Lung (tissue), 12 donors: Measurements from ENCODE around the gene NFATC1. TPM values are rescaled to one million over a fixed set of nuclear protein-coding genes. Genes with fewer than 3 reads are reported as not detected.

Experiments used
- ATAC-seq: fragments of 200-7000 bp; cut with Tn5 transposase; one replicate; pipeline ENCODE4 v1.9.1; 2020; ENCODE audit warnings: moderate number of reproducible peaks; ENCODE audit not compliant: insufficient read depth, low FRiP score
- DNase-seq, 3 donors: peaks; one replicate each; pipeline ENCODE4 v3.0.0-alpha.2; 2013 to 2017
- H3K27ac ChIP-seq, 2 donors: one replicate each; pipeline ENCODE4 v1.5.1; 2013; ENCODE audit warnings: mild to moderate bottlenecking in 2 of 2, moderate library complexity in 2 of 2, control low read depth in 1 of 2, inconsistent platforms in 1 of 2, low read depth in 1 of 2, low read length in 1 of 2
- H3K27me3 ChIP-seq, 3 donors: one replicate each; pipeline ENCODE4 v1.5.1; 2013; ENCODE audit warnings: low read length in 2 of 3; ENCODE audit not compliant: control insufficient read depth in 3 of 3, insufficient read depth in 3 of 3
- H3K36me3 ChIP-seq, 4 donors: one replicate each; pipeline ENCODE4 v1.5.1; 2013; ENCODE audit warnings: low read length in 4 of 4, mild to moderate bottlenecking in 1 of 4, moderate library complexity in 1 of 4; ENCODE audit not compliant: control insufficient read depth in 4 of 4, insufficient read depth in 4 of 4
- H3K4me1 ChIP-seq, 5 donors: one replicate each; pipeline ENCODE4 v1.5.1; 2013; ENCODE audit warnings: low read length in 5 of 5, mild to moderate bottlenecking in 2 of 5, moderate library complexity in 1 of 5; ENCODE audit not compliant: control insufficient read depth in 5 of 5, insufficient read depth in 5 of 5
- H3K4me3 ChIP-seq: one replicate; pipeline ENCODE4 v1.5.1; 2013; ENCODE audit warnings: mild to moderate bottlenecking, control low read depth, moderate library complexity
- H3K9ac ChIP-seq, 2 donors: one replicate each; pipeline ENCODE4 v1.5.1; 2013; ENCODE audit warnings: low read length in 2 of 2, control low read depth in 1 of 2; ENCODE audit not compliant: insufficient read depth in 1 of 2
- H3K9me3 ChIP-seq, 4 donors: one replicate each; pipeline ENCODE4 v1.5.1; 2013; ENCODE audit warnings: low read length in 3 of 4, mild to moderate bottlenecking in 1 of 4, moderate library complexity in 1 of 4; ENCODE audit not compliant: control insufficient read depth in 4 of 4, insufficient read depth in 3 of 4
- CTCF ChIP-seq: IDR thresholded peaks from 2 replicates; pipeline ENCODE4 v1.5.1; 2012; ENCODE audit warnings: mild to moderate bottlenecking; ENCODE audit errors: control extremely low read depth, extremely low read depth
- WGBS, 2 donors: extraction: QIAGEN DNeasy Blood & Tissue Kit; methylation state at CpG; one replicate each; pipeline ENCODE4 v1.1.7; 2013; 5-methylcytosine and 5-hydroxymethylcytosine counted together
- polyA plus RNA-seq, 2 donors: library from polyadenylated mRNA; stranded (reverse); fragments of 200-250 nt; gene quantifications; one replicate each; pipeline ENCODE4 v1.2.1, GENCODE V29; 2013
- total RNA-seq, 2 donors: library from RNA; depleted of rRNA in 1 of 2; stranded (reverse); fragments of >200 nt in 1 of 2; gene quantifications; one replicate each; pipeline ENCODE4 v1.2.1, GENCODE V29; 2014 to 2021
- donor health status: control.
- donor health status: control.
- donor health status: Bipolar disorder and iron deficiency.
- donor health status: healthy.
- donor health status: DM: yes; HTN: yes; CAD: no.

The NFATC1 gene
- total and polyA plus RNA-seq, 4 donors = 8.6 to 25.5 (median 12.9) TPM

- Histone ChIP-seq H3K27me3 (no peaks in the 10 kb centered on the region), H3K4me3 (no peak overlapping the region), H3K36me3 (peaks cover 0 to 10% (median 0%) of the 10 kb centered on the region in 4 donors), H3K4me1 (peaks cover 0 to 7% (median 0%) of the 10 kb centered on the region in 5 donors), H3K9ac (no peak overlapping the region), H3K27ac (no peak overlapping the region), H3K9me3 (peaks cover 0 to 4% (median 2%) of the 10 kb centered on the region in 4 donors)
- TF ChIP-seq CTCF = no peak
- ATAC-seq (peak; percentile 24), DNase-seq (no peak)
- 97% methylated on average over 33 of the region's 33 CpGs for whole genome bisulfite sequencing, 2 donors
Measured at GRCh38 chr18:79478484-79479115, 82.9 kb downstream of the NFATC1 start.

GRCh38 chr18:79479116-79479760, 83.5 kb downstream of the NFATC1 start:
- ATAC-seq = no peak
- peaks cover 0 to 10% (median 0%) of the 10 kb centered on the region in 4 donors for H3K36me3 ChIP-seq
- no peak overlapping the region for H3K27ac ChIP-seq
- no peak for TF ChIP-seq CTCF
- H3K4me3 ChIP-seq = no peak overlapping the region
- no peak overlapping the region for H3K9ac ChIP-seq
- peaks cover 0 to 4% (median 2%) of the 10 kb centered on the region in 4 donors for H3K9me3 ChIP-seq
- H3K27me3 ChIP-seq = no peaks in the 10 kb centered on the region
- 91 to 92% methylated on average over 25 of the region's 25 CpGs for WGBS, 2 donors
- DNase-seq = no peak
- peaks cover 0 to 7% (median 0%) of the 10 kb centered on the region in 5 donors for H3K4me1 ChIP-seq

- Histone ChIP-seq H3K27ac (no peak overlapping the region), H3K9me3 (peaks cover 0 to 4% (median 2%) of the 10 kb centered on the region in 4 donors), H3K4me1 (peaks cover 0 to 7% (median 0%) of the 10 kb centered on the region in 5 donors), H3K9ac (no peak overlapping the region), H3K36me3 (peaks cover 0 to 13% (median 0%) of the 10 kb centered on the region in 4 donors), H3K4me3 (no peak overlapping the region), H3K27me3 (no peaks in the 10 kb centered on the region)
- ATAC-seq = no peak
- DNase-seq = no peak
- WGBS, 2 donors = 91 to 94% methylated on average over 20 of the region's 20 CpGs
- TF ChIP-seq CTCF = no peak
Measured at GRCh38 chr18:79479761-79480161, 84.0 kb downstream of the NFATC1 start.
